ENCODE results near the gene ORC2. TPM values are rescaled to one million over a fixed set of nuclear protein-coding genes. Genes with fewer than 3 reads are reported as not detected.
A peak's percentile ranks its signal among the peaks of the same experiment; 100 is the strongest.

Gene ORC2
- total and polyA plus RNA-seq, 2 donors, result 16.5 to 19.4 TPM

DNA sequence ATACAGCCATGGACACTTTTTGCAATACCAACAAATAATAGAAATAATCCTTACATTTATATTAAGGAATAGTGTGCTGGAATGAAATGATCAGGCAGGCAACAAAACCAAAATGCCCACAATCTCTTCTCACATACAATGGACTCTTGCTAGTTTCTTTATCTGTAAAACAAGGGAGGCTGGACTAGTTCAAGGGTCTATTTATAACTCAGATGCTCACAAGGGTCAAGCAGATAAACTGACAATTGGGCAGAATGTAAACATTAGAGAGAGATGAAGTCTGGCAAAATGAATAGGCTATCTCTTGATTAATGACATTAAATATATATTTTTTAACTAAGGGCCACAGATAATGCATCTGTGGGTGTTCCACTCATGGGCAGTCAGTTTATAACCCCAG is 86.0 kb downstream of the ORC2 start:
- H3K36me3 ChIP-seq (ENCODE audit: control insufficient read depth in 2 of 2, insufficient read depth in 2 of 2, low read length in 1 of 2), result peaks cover 22 to 67% of the 10 kb centered on the region in 2 donors
- DNase-seq (ENCODE audit: low read depth in 6 of 9, low spot score in 9 of 9), result no peak
- no peaks in the 10 kb centered on the region for H3K4me1 ChIP-seq (ENCODE audit: control insufficient read depth in 2 of 2, insufficient read depth in 2 of 2, low read length in 2 of 2)
- no peaks in the 10 kb centered on the region for H3K27me3 ChIP-seq (ENCODE audit: control insufficient read depth in 2 of 2, insufficient read depth in 1 of 2, low read length in 1 of 2)
- H3K9me3 ChIP-seq (ENCODE audit: control insufficient read depth in 2 of 2, insufficient read depth in 1 of 2, low read length in 1 of 2), result no peaks in the 10 kb centered on the region
- H3K27ac ChIP-seq (ENCODE audit: low read depth in 1 of 2, low read length in 1 of 2), result no peak overlapping the region
- H3K4me3 ChIP-seq (ENCODE audit: low read length in 2 of 2), result no peak overlapping the region

DNA sequence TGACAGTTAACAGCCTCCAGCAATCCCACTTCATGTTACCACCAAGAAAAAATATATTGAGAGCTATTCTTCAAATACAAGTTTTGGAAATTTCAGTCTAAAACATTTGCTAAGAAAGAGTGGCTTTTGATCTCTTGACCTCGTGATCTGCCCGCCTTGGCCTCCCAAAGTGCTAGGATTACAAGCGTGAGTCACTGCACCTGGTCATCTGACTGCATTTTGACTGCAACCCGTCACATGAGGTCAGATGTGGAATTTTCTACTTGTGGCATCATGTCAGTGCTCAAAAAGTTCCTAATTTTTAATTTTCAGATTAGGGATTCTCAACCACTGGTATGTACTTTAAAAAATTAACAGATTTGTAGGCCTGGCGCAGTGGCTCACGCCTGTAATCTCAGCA is 89.9 kb downstream of the ORC2 start:
- DNase-seq (ENCODE audit: low read depth in 6 of 9, low spot score in 9 of 9), result no peak
- no peaks in the 10 kb centered on the region for H3K4me1 ChIP-seq (ENCODE audit: control insufficient read depth in 2 of 2, insufficient read depth in 2 of 2, low read length in 2 of 2)
- no peak overlapping the region for H3K27ac ChIP-seq (ENCODE audit: low read depth in 1 of 2, low read length in 1 of 2)
- no peaks in the 10 kb centered on the region for H3K27me3 ChIP-seq (ENCODE audit: control insufficient read depth in 2 of 2, insufficient read depth in 1 of 2, low read length in 1 of 2)
- H3K4me3 ChIP-seq (ENCODE audit: low read length in 2 of 2), result no peak overlapping the region
- WGBS, result 98% methylated on average over 6 of the region's 6 CpGs
- peaks cover 22 to 46% of the 10 kb centered on the region in 2 donors for H3K36me3 ChIP-seq (ENCODE audit: control insufficient read depth in 2 of 2, insufficient read depth in 2 of 2, low read length in 1 of 2)
- H3K9me3 ChIP-seq (ENCODE audit: control insufficient read depth in 2 of 2, insufficient read depth in 1 of 2, low read length in 1 of 2), result no peaks in the 10 kb centered on the region

DNA sequence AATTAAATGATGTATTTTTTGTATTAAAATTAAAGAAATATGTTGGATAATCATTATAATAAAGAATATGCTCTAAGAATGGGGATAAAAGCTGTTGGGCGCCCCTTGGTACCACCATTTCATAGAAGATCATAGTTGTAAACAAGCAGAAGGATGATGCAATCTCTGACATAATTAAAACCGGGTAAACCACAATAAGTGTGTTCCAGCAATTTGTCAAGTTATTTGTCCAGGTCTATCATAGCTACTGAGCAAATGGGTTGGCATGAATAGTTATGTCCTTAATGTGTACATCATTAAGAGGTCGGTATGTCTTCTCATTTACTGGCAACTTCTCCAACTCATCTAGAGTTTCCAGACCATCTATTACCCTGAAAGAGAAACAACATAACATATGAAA is 92.3 kb downstream of the ORC2 start:
- WGBS, result 95% methylated on average over 3 of the region's 3 CpGs
- Histone ChIP-seq H3K4me3 (ENCODE audit: low read length in 2 of 2) (no peak overlapping the region), H3K36me3 (ENCODE audit: control insufficient read depth in 2 of 2, insufficient read depth in 2 of 2, low read length in 1 of 2) (peaks cover 17 to 26% of the 10 kb centered on the region in 2 donors), H3K9me3 (ENCODE audit: control insufficient read depth in 2 of 2, insufficient read depth in 1 of 2, low read length in 1 of 2) (no peaks in the 10 kb centered on the region), H3K27ac (ENCODE audit: low read depth in 1 of 2, low read length in 1 of 2) (no peak overlapping the region), H3K27me3 (ENCODE audit: control insufficient read depth in 2 of 2, insufficient read depth in 1 of 2, low read length in 1 of 2) (no peaks in the 10 kb centered on the region), H3K4me1 (ENCODE audit: control insufficient read depth in 2 of 2, insufficient read depth in 2 of 2, low read length in 2 of 2) (no peaks in the 10 kb centered on the region)
- no peak for DNase-seq (ENCODE audit: low read depth in 6 of 9, low spot score in 9 of 9)

DNA sequence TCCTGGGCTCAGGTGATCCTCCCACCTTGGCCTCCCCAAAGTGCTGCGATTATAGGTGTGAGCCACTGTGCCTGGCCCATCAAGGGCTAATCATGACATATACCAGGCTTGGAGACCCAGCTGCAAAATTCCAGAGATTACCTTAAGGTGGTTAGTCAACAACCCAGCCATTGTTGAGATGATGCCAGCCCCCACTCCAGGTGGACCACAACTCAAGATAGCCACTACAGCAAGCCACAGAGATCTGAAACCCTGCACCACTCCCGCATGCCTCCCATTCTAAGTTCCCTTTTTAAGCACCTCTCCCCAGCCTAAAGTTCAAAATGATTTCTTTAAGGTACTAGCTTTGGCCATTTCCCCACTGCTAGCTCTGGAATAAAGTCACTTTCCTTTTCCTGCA is 94.4 kb downstream of the ORC2 start:
- Histone ChIP-seq H3K9me3 (ENCODE audit: control insufficient read depth in 2 of 2, insufficient read depth in 1 of 2, low read length in 1 of 2) (no peaks in the 10 kb centered on the region), H3K27ac (ENCODE audit: low read depth in 1 of 2, low read length in 1 of 2) (no peak overlapping the region), H3K4me1 (ENCODE audit: control insufficient read depth in 2 of 2, insufficient read depth in 2 of 2, low read length in 2 of 2) (peaks cover 0 to 7% of the 10 kb centered on the region in 2 donors), H3K27me3 (ENCODE audit: control insufficient read depth in 2 of 2, insufficient read depth in 1 of 2, low read length in 1 of 2) (no peaks in the 10 kb centered on the region), H3K36me3 (ENCODE audit: control insufficient read depth in 2 of 2, insufficient read depth in 2 of 2, low read length in 1 of 2) (peaks cover 10 to 13% of the 10 kb centered on the region in 2 donors), H3K4me3 (ENCODE audit: low read length in 2 of 2) (no peak overlapping the region)
- no peak for DNase-seq (ENCODE audit: low read depth in 6 of 9, low spot score in 9 of 9)
- over 99% methylated on average over 2 of the region's 2 CpGs for WGBS

DNA sequence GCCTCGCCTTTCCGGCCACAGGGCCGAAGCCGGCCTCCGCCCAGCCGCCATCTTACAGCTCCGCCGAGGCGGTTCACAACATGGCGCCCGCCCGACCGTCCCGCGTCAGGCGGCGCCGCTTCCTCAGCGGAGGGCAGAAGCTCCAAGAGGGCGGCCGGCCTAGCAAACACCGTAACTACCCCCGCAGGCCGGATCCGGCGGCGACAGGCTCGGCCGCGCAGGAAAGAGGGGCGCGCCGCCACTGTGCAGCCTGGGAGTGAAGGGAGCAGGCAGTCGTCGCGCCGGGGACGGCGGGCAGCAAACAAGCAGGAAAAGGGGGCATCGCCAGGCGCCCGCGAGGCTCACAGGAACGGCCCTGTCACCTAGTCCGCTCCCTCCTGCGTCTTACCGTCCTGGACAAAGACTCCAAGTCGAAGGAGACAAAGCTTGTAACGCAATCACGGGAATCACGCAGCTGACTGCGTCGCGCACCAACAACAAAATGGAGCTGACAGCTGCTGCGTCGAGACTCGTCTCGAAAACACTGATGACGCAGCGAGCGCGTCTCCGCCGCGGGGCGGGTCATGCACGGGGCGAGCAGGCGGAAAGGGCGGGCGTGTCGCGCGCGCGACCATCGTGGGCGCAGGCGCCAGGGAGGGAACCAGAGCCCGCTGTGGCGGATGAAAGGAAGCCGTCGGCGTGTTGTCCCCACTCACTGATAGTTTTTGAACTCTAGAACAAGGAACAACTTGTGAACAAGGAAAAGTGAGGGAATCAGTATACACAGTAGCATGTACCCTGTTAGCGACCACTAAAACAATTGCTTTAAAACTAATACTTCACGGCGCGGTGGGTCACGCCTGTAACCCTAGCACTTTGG is 99.1 kb downstream of the ORC2 start, which contains the start of gene CLK1:
TSS of gene CLK1 (minus strand) at position 483 of the 859 bp plus-strand sequence. CDS start 2,796 bp downstream, outside the sequence.
- H3K4me1 ChIP-seq (ENCODE audit: control insufficient read depth in 2 of 2, insufficient read depth in 2 of 2, low read length in 2 of 2), result peaks cover 0 to 21% of the 10 kb centered on the region in 2 donors

DNA sequence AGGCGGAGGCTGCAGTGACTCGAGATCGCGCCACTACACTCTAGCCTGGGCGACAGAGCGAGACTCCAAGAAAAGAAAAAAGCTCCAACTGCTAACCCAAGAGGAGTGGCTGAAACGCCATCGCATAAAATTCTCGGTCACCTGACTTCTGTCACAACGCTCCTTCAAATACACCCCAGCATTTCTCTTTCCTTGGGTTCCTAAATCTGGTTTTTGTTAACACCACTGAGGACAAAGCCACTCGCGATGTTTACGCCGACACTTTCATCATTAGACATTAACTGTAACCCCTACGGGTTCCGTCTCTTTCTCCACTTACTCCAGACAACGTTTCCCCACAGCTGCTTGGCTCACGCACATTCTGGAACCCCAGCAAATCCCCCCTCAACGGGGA is 99.7 kb downstream of the ORC2 start:
- Histone ChIP-seq H3K27me3 (ENCODE audit: control insufficient read depth in 2 of 2, insufficient read depth in 1 of 2, low read length in 1 of 2) (no peaks in the 10 kb centered on the region), H3K9me3 (ENCODE audit: control insufficient read depth in 2 of 2, insufficient read depth in 1 of 2, low read length in 1 of 2) (no peaks in the 10 kb centered on the region), H3K36me3 (ENCODE audit: control insufficient read depth in 2 of 2, insufficient read depth in 2 of 2, low read length in 1 of 2) (peaks cover 8 to 29% of the 10 kb centered on the region in 2 donors), H3K4me3 (ENCODE audit: low read length in 2 of 2) (peak overlapping the region; percentile 81 to 97), H3K4me1 (ENCODE audit: control insufficient read depth in 2 of 2, insufficient read depth in 2 of 2, low read length in 2 of 2) (peaks cover 0 to 21% of the 10 kb centered on the region in 2 donors), H3K27ac (ENCODE audit: low read depth in 1 of 2, low read length in 1 of 2) (peak overlapping the region; percentile 99 to 100)
- peak in 4 of 9 donors; percentile 51 to 76 (median 73) for DNase-seq (ENCODE audit: low read depth in 6 of 9, low spot score in 9 of 9)
- WGBS, result under 1% methylated on average over 19 of the region's 19 CpGs

More for the DNA sequence above, 99.1 kb downstream of the ORC2 start, which contains the start of gene CLK1:
- Histone ChIP-seq H3K27me3 (ENCODE audit: control insufficient read depth in 2 of 2, insufficient read depth in 1 of 2, low read length in 1 of 2) (no peaks in the 10 kb centered on the region), H3K36me3 (ENCODE audit: control insufficient read depth in 2 of 2, insufficient read depth in 2 of 2, low read length in 1 of 2) (peaks cover 3 to 25% of the 10 kb centered on the region in 2 donors), H3K27ac (ENCODE audit: low read depth in 1 of 2, low read length in 1 of 2) (peak within 1 kb of the TSS; percentile 99 to 100), H3K9me3 (ENCODE audit: control insufficient read depth in 2 of 2, insufficient read depth in 1 of 2, low read length in 1 of 2) (no peaks in the 10 kb centered on the region), H3K4me3 (ENCODE audit: low read length in 2 of 2) (peak within 1 kb of the TSS; percentile 81 to 97)
- peak; percentile 92 to 99 (median 95) for DNase-seq (ENCODE audit: low read depth in 6 of 9, low spot score in 9 of 9)
- 4% methylated on average over 89 of the region's 89 CpGs for WGBS

DNA sequence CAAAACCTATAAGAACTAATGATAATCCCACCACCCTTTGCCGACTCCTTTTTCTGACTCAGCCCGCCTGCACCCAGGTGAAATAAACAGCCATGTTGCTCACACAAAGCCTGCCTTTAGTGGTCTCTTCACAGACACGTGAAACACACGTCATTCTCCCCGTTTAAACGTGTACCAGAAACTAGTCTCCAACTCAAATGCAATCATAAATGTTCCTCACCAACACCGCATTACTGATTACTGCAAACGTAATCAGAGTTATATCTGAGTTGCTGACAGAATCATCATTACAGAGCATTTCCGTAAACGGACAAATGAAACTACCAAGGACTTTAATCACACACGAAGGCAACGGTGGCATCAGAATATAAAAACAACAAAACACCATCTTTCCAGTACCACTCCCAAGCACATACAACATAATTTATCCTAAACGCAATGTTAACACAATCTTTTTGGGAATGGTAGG is 100.9 kb downstream of the ORC2 start:
- peaks cover 0 to 21% of the 10 kb centered on the region in 2 donors for H3K4me1 ChIP-seq (ENCODE audit: control insufficient read depth in 2 of 2, insufficient read depth in 2 of 2, low read length in 2 of 2)
- H3K27ac ChIP-seq (ENCODE audit: low read depth in 1 of 2, low read length in 1 of 2), result peak overlapping the region; percentile 53 to 100
- H3K27me3 ChIP-seq (ENCODE audit: control insufficient read depth in 2 of 2, insufficient read depth in 1 of 2, low read length in 1 of 2), result no peaks in the 10 kb centered on the region
- H3K36me3 ChIP-seq (ENCODE audit: control insufficient read depth in 2 of 2, insufficient read depth in 2 of 2, low read length in 1 of 2), result peaks cover 13 to 42% of the 10 kb centered on the region in 2 donors
- under 1% methylated on average over 13 of the region's 13 CpGs for WGBS
- no peaks in the 10 kb centered on the region for H3K9me3 ChIP-seq (ENCODE audit: control insufficient read depth in 2 of 2, insufficient read depth in 1 of 2, low read length in 1 of 2)
- DNase-seq (ENCODE audit: low read depth in 6 of 9, low spot score in 9 of 9), result peak; percentile 32 to 86 (median 69)
- H3K4me3 ChIP-seq (ENCODE audit: low read length in 2 of 2), result peak overlapping the region; percentile 81 to 97

DNA sequence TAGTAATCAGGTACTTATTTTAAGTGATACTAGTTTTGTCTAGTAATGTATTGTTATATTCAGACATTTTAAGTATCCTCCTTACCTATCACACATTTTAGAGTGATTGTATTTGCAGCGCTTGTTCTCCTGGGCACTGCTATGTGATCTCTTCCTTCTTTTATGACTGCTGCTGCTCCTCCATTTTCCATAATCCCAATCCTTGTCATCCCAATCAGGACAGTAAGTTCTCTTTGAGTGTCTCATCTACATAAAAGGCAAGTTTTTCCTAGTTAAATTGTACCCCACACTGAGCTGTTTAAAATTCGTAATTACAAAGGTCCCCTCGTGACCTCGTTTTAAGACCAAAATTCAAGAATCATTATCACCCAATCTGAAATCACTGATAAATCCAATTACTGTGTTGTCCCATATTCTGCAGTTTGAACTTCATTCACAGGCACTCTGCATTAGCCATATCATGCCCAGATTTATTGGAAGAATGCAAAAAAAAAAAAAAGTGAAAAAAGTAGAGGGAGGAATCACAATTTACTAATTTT is 101.8 kb downstream of the ORC2 start:
- DNase-seq (ENCODE audit: low read depth in 6 of 9, low spot score in 9 of 9), result peak in 1 of 9 donors; percentile 14
- H3K27me3 ChIP-seq (ENCODE audit: control insufficient read depth in 2 of 2, insufficient read depth in 1 of 2, low read length in 1 of 2), result no peaks in the 10 kb centered on the region
- H3K4me1 ChIP-seq (ENCODE audit: control insufficient read depth in 2 of 2, insufficient read depth in 2 of 2, low read length in 2 of 2), result peaks cover 0 to 21% of the 10 kb centered on the region in 2 donors
- H3K27ac ChIP-seq (ENCODE audit: low read depth in 1 of 2, low read length in 1 of 2), result peak overlapping the region in 1 of 2 donors; percentile 52
- peak overlapping the region; percentile 81 to 97 for H3K4me3 ChIP-seq (ENCODE audit: low read length in 2 of 2)
- WGBS, result 28% methylated on average over 4 of the region's 4 CpGs
- H3K9me3 ChIP-seq (ENCODE audit: control insufficient read depth in 2 of 2, insufficient read depth in 1 of 2, low read length in 1 of 2), result no peaks in the 10 kb centered on the region
- H3K36me3 ChIP-seq (ENCODE audit: control insufficient read depth in 2 of 2, insufficient read depth in 2 of 2, low read length in 1 of 2), result peaks cover 16 to 50% of the 10 kb centered on the region in 2 donors

All from thymus (tissue), 11 donors.